ENCODE measurements around the gene ADCY2.

Gene ADCY2

GRCh38 chr5:7813007-7813406 lies 417.1 kb downstream of the ADCY2 start:
- Mint-ChIP-seq H3K9me3 (no peaks in the 10 kb centered on the region), H3K4me1 (peaks cover 31% of the 10 kb centered on the region)
- DNase-seq, result no peak

GRCh38 chr5:7813576-7813975 lies 417.6 kb downstream of the ADCY2 start:
- Mint-ChIP-seq H3K36me3 (ENCODE audit: low read depth) (peaks cover 54% of the 10 kb centered on the region), H3K9me3 (no peaks in the 10 kb centered on the region), H3K4me3 (no peak overlapping the region), H3K27ac (peak overlapping the region; percentile 16), H3K27me3 (ENCODE audit: low read depth, poor library complexity) (no peaks in the 10 kb centered on the region), H3K4me1 (peaks cover 31% of the 10 kb centered on the region)
- no peak for TF ChIP-seq CTCF (IDR thresholded peaks at IDR 0.05)
- no peak for DNase-seq

More at GRCh38 chr5:7813007-7813406, 417.1 kb downstream of the ADCY2 start:
- Mint-ChIP-seq H3K36me3 (ENCODE audit: low read depth) (peaks cover 58% of the 10 kb centered on the region), H3K27ac (no peak overlapping the region), H3K27me3 (ENCODE audit: low read depth, poor library complexity) (no peaks in the 10 kb centered on the region), H3K4me3 (no peak overlapping the region)
- no peak for TF ChIP-seq CTCF (IDR thresholded peaks at IDR 0.05)

GRCh38 chr5:7814816-7815215 lies 418.9 kb downstream of the ADCY2 start:
- Mint-ChIP-seq H3K4me3 (no peak overlapping the region), H3K27me3 (ENCODE audit: low read depth, poor library complexity) (no peaks in the 10 kb centered on the region), H3K9me3 (no peaks in the 10 kb centered on the region), H3K4me1 (peaks cover 36% of the 10 kb centered on the region), H3K36me3 (ENCODE audit: low read depth) (peaks cover 62% of the 10 kb centered on the region), H3K27ac (peak overlapping the region; percentile 34)
- DNase-seq, result no peak
- no peak for TF ChIP-seq CTCF (IDR thresholded peaks at IDR 0.05)

- Mint-ChIP-seq H3K9me3 (no peaks in the 10 kb centered on the region), H3K27ac (peak overlapping the region; percentile 82), H3K4me3 (no peak overlapping the region), H3K27me3 (ENCODE audit: low read depth, poor library complexity) (no peaks in the 10 kb centered on the region), H3K4me1 (peaks cover 36% of the 10 kb centered on the region), H3K36me3 (ENCODE audit: low read depth) (peaks cover 57% of the 10 kb centered on the region)
- peak; percentile 93 for DNase-seq
- peak; percentile 88 for TF ChIP-seq CTCF (IDR thresholded peaks at IDR 0.05)
Observed at GRCh38 chr5:7815892-7816534, 420.1 kb downstream of the ADCY2 start.

GRCh38 chr5:7816535-7816901 lies 420.6 kb downstream of the ADCY2 start:
- peaks cover 60% of the 10 kb centered on the region for H3K36me3 Mint-ChIP-seq (ENCODE audit: low read depth)
- no peaks in the 10 kb centered on the region for H3K27me3 Mint-ChIP-seq (ENCODE audit: low read depth, poor library complexity)
- no peak overlapping the region for H3K4me3 Mint-ChIP-seq
- H3K27ac Mint-ChIP-seq, result no peak overlapping the region
- no peaks in the 10 kb centered on the region for H3K9me3 Mint-ChIP-seq
- peaks cover 36% of the 10 kb centered on the region for H3K4me1 Mint-ChIP-seq
- TF ChIP-seq CTCF (IDR thresholded peaks at IDR 0.05), result peak; percentile 22
- no peak for DNase-seq

- Mint-ChIP-seq H3K27me3 (ENCODE audit: low read depth, poor library complexity) (no peaks in the 10 kb centered on the region), H3K4me3 (no peak overlapping the region), H3K27ac (no peak overlapping the region), H3K9me3 (no peaks in the 10 kb centered on the region), H3K4me1 (peaks cover 46% of the 10 kb centered on the region), H3K36me3 (ENCODE audit: low read depth) (peaks cover 68% of the 10 kb centered on the region)
- no peak for DNase-seq
- no peak for TF ChIP-seq CTCF (IDR thresholded peaks at IDR 0.05)
Observed at GRCh38 chr5:7822449-7822848, 426.5 kb downstream of the ADCY2 start.
